Progenitor cell of endocrine pancreas (in vitro differentiated cells): ENCODE data around the gene CUL4B. TPM values are rescaled to one million over a fixed set of nuclear protein-coding genes. Genes with fewer than 3 reads are reported as not detected.

Source experiments
- DNase-seq: peaks from one replicate; pipeline ENCODE4 v3.0.0; 2021; ENCODE audit warnings: low spot score; ENCODE audit not compliant: unreplicated experiment
- H3K27ac Mint-ChIP-seq: 2 replicates; pipeline ENCODE4 v1.8.0; 2021; ENCODE audit warnings: mild to moderate bottlenecking, moderate library complexity, mixed read lengths
- H3K27me3 Mint-ChIP-seq: 2 replicates; pipeline ENCODE4 v1.8.0; 2021; ENCODE audit warnings: mixed read lengths
- H3K36me3 Mint-ChIP-seq: 2 replicates; pipeline ENCODE4 v1.8.0; 2022; ENCODE audit warnings: mixed read lengths; ENCODE audit not compliant: insufficient read depth
- H3K4me1 Mint-ChIP-seq: 2 replicates; pipeline ENCODE4 v1.8.0; 2021; ENCODE audit warnings: low read depth, mixed read lengths
- H3K4me3 Mint-ChIP-seq: 2 replicates; pipeline ENCODE4 v1.8.0; 2021; ENCODE audit warnings: low read depth, mild to moderate bottlenecking, moderate library complexity, mixed read lengths
- H3K9me3 Mint-ChIP-seq: 2 replicates; pipeline ENCODE4 v1.8.0; 2021; ENCODE audit warnings: low read depth, mixed read lengths
- CTCF ChIP-seq: fragments of 200-600 bp; sonication (generic); IDR thresholded peaks from one replicate; pipeline ENCODE4 v1.5.0; 2021; ENCODE audit warnings: antibody characterized with exemption, mild to moderate bottlenecking; ENCODE audit not compliant: unreplicated experiment
- total RNA-seq: library from RNA; stranded (reverse); gene quantifications from 2 replicates; pipeline ENCODE4 v1.2.1, GENCODE V29; 2021

The CUL4B gene
- total RNA-seq, 1 donor from 2014 or later = 61.3 TPM

GRCh38 chrX:120486786-120487185, 74.0 kb downstream of the CUL4B start:
- Mint-ChIP-seq H3K27ac (peak overlapping the region; percentile 30), H3K4me1 (peaks cover 6% of the 10 kb centered on the region), H3K9me3 (peaks cover 18% of the 10 kb centered on the region), H3K4me3 (peak overlapping the region; percentile 29), H3K36me3 (peaks cover 1% of the 10 kb centered on the region), H3K27me3 (no peaks in the 10 kb centered on the region)
- no peak for DNase-seq
- TF ChIP-seq CTCF = no peak

GRCh38 chrX:120485638-120486520, 74.9 kb downstream of the CUL4B start:
- Mint-ChIP-seq H3K4me3 (peak overlapping the region; percentile 75), H3K4me1 (peaks cover 6% of the 10 kb centered on the region), H3K36me3 (peaks cover 1% of the 10 kb centered on the region), H3K27me3 (no peaks in the 10 kb centered on the region), H3K27ac (peak overlapping the region; percentile 96), H3K9me3 (peaks cover 18% of the 10 kb centered on the region)
- TF ChIP-seq CTCF = peak; percentile 60
- peak; percentile 47 for DNase-seq

GRCh38 chrX:120485315-120485637, 75.5 kb downstream of the CUL4B start:
- Mint-ChIP-seq H3K9me3 (peaks cover 18% of the 10 kb centered on the region), H3K27me3 (no peaks in the 10 kb centered on the region), H3K4me1 (peaks cover 6% of the 10 kb centered on the region), H3K4me3 (peak overlapping the region; percentile 75), H3K27ac (peak overlapping the region; percentile 96), H3K36me3 (peaks cover 1% of the 10 kb centered on the region)
- no peak for TF ChIP-seq CTCF
- DNase-seq = no peak

- no peak for TF ChIP-seq CTCF
- no peaks in the 10 kb centered on the region for H3K9me3 Mint-ChIP-seq
- no peak overlapping the region for H3K27ac Mint-ChIP-seq
- no peaks in the 10 kb centered on the region for H3K36me3 Mint-ChIP-seq
- peaks cover 3% of the 10 kb centered on the region for H3K27me3 Mint-ChIP-seq
- H3K4me3 Mint-ChIP-seq = no peak overlapping the region
- no peak for DNase-seq
- H3K4me1 Mint-ChIP-seq = no peaks in the 10 kb centered on the region
These were observed 83.3 kb downstream of the CUL4B start for GRCh38 chrX:120477453-120477852.

- Mint-ChIP-seq H3K9me3 (no peaks in the 10 kb centered on the region), H3K27ac (no peak overlapping the region), H3K27me3 (peaks cover 3% of the 10 kb centered on the region), H3K36me3 (no peaks in the 10 kb centered on the region), H3K4me3 (no peak overlapping the region), H3K4me1 (no peaks in the 10 kb centered on the region)
- TF ChIP-seq CTCF = no peak
- DNase-seq = no peak
These were observed 84.0 kb downstream of the CUL4B start for GRCh38 chrX:120476714-120477113.
